Renal pelvis (tissue), 4 donors: Measurements from ENCODE around the gene ATG7. TPM values are rescaled to one million over a fixed set of nuclear protein-coding genes. Genes with fewer than 3 reads are reported as not detected.

Source experiments
- DNase-seq: peaks from one replicate; pipeline ENCODE4 v3.0.0-alpha.2; 2013
- polyA plus RNA-seq, 3 donors: library from polyadenylated mRNA; unstranded; fragments of 120-200 nt; gene quantifications; one replicate each; pipeline ENCODE4 v1.2.1, GENCODE V29; 2013; ENCODE audit not compliant: insufficient read length in 3 of 3

Gene ATG7
- polyA plus RNA-seq, 3 donors = 22.8 to 24.0 (median 23.0) TPM

GRCh38 chr3:11552289-11553264, 280.4 kb downstream of the ATG7 start:
- DNase-seq = no peak

- DNase-seq = no peak
Measured at GRCh38 chr3:11553436-11554235, 281.4 kb downstream of the ATG7 start.

GRCh38 chr3:11554236-11554610, 282.0 kb downstream of the ATG7 start:
- DNase-seq = no peak

GRCh38 chr3:11554666-11555065, 282.5 kb downstream of the ATG7 start:
- no peak for DNase-seq

GRCh38 chr3:11555211-11555782, 283.1 kb downstream of the ATG7 start:
- no peak for DNase-seq

- DNase-seq = no peak
Measured at GRCh38 chr3:11555881-11556633, 283.9 kb downstream of the ATG7 start.

- DNase-seq = peak; percentile 63
Measured at GRCh38 chr3:11556851-11557644, 284.9 kb downstream of the ATG7 start.

- no peak for DNase-seq
Measured at GRCh38 chr3:11558002-11558401, 285.8 kb downstream of the ATG7 start.

- no peak for DNase-seq
Measured at GRCh38 chr3:11558411-11558903, 286.3 kb downstream of the ATG7 start.

- no peak for DNase-seq
Measured at GRCh38 chr3:11558918-11559815, 287.0 kb downstream of the ATG7 start.

GRCh38 chr3:11559816-11560633, 287.8 kb downstream of the ATG7 start:
- no peak for DNase-seq

GRCh38 chr3:11560746-11561145, 288.5 kb downstream of the ATG7 start:
- no peak for DNase-seq

GRCh38 chr3:11562277-11562881, 290.2 kb downstream of the ATG7 start:
- DNase-seq = no peak

GRCh38 chr3:11563159-11563864, 291.1 kb downstream of the ATG7 start:
- DNase-seq = no peak

GRCh38 chr3:11563865-11564185, 291.6 kb downstream of the ATG7 start:
- DNase-seq = no peak

GRCh38 chr3:11564577-11565001, 292.4 kb downstream of the ATG7 start:
- DNase-seq = no peak

GRCh38 chr3:11565072-11565471, 292.9 kb downstream of the ATG7 start:
- DNase-seq = no peak

- no peak for DNase-seq
Measured at GRCh38 chr3:11565492-11565891, 293.3 kb downstream of the ATG7 start.
